HCT116 (cell line): ENCODE measurements around the gene VEGFA.

Source experiments
- EGR1 ChIP-seq: IDR thresholded peaks from 2 replicates; pipeline ENCODE4 v1.6.1; 2012; ENCODE audit warnings: low read depth
- EZH2 ChIP-seq: fragments of 200-600 bp; sonication (generic); IDR thresholded peaks from 2 replicates; pipeline ENCODE4 v1.6.1; 2017; ENCODE audit warnings: antibody characterized with exemption, mixed run types
- JUND ChIP-seq: IDR thresholded peaks from 2 replicates; pipeline ENCODE4 v1.6.1; 2012
- SIN3A ChIP-seq: IDR thresholded peaks from 2 replicates; pipeline ENCODE4 v1.6.1; 2012; ENCODE audit warnings: low read depth
- TF ChIP-seq, protein P1 (sequence below), 3 experiments: fragments of 200-600 bp in 1 of 3; sonication (generic) in 1 of 3; IDR thresholded peaks in 2 of 3; conservative IDR thresholded peaks in 1 of 3; 2 replicates each; pipeline ENCODE4 v1.5.1; 2012 to 2017; ENCODE audit warnings: low read depth in 2 of 3, low read length in 2 of 3, antibody characterized with exemption in 1 of 3, borderline replicate concordance in 1 of 3, control low read depth in 1 of 3, mild to moderate bottlenecking in 1 of 3, mixed read lengths in 1 of 3, mixed run types in 1 of 3, moderate library complexity in 1 of 3; ENCODE audit not compliant: insufficient read depth in 1 of 3

DNA sequence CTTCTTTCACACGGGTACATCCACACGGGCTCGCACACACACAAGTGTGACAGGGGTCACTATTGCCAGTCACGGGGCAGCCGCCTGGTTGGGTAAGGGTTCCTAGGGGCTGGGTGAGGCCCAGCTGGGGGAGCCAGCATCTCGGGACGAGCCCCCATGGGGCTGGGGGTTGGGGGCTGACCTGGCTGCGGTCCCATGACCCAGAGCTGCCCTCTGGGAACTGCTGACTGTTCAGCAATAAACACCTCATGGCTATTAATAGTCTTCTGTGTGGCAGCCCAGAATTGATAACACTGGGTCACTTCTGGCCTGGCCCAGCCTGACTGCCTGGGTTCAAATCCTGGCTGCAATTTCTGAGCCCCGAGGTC is 23.8 kb downstream of the VEGFA start:
- TF ChIP-seq, protein P1, sequence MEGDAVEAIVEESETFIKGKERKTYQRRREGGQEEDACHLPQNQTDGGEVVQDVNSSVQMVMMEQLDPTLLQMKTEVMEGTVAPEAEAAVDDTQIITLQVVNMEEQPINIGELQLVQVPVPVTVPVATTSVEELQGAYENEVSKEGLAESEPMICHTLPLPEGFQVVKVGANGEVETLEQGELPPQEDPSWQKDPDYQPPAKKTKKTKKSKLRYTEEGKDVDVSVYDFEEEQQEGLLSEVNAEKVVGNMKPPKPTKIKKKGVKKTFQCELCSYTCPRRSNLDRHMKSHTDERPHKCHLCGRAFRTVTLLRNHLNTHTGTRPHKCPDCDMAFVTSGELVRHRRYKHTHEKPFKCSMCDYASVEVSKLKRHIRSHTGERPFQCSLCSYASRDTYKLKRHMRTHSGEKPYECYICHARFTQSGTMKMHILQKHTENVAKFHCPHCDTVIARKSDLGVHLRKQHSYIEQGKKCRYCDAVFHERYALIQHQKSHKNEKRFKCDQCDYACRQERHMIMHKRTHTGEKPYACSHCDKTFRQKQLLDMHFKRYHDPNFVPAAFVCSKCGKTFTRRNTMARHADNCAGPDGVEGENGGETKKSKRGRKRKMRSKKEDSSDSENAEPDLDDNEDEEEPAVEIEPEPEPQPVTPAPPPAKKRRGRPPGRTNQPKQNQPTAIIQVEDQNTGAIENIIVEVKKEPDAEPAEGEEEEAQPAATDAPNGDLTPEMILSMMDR (IDR thresholded peaks at IDR 0.05 in 2 of 3, conservative IDR thresholded peaks at IDR 0.05 in 1 of 3; ENCODE audit: borderline replicate concordance in 1 of 3, insufficient read depth in 1 of 3, low read depth in 2 of 3, low read length in 2 of 3), result no peak
- TF ChIP-seq EGR1, result no peak
- TF ChIP-seq JUND, result no peak
- TF ChIP-seq SIN3A, result no peak
- TF ChIP-seq EZH2, result no peak
